WTC11 (cell line): ENCODE measurements around the gene OGFOD3. TPM values are rescaled to one million over a fixed set of nuclear protein-coding genes. Genes with fewer than 3 reads are reported as not detected.

Source experiments
- ATAC-seq: fragments of 200-7000 bp; cut with Tn5 transposase; 2 replicates; pipeline ENCODE4 v1.10.0; 2021; ENCODE audit warnings: mild to moderate bottlenecking, moderate library complexity
- CTCF ChIA-PET: fragments of 300-600 bp; sonication (Branson Sonifier 250); formaldehyde crosslinking; loops from one replicate; lab custom pipeline; 2021; ENCODE audit warnings: antibody characterized with exemption; lab: Charles Lee
- POLR2A ChIA-PET: fragments of 350-600 bp; sonication (Branson Sonifier 250); formaldehyde crosslinking; loops from one replicate; lab custom pipeline; 2021; ENCODE audit warnings: antibody characterized with exemption; lab: Charles Lee
- DNase-seq: peaks from one replicate; pipeline ENCODE4 v3.0.0; 2021; ENCODE audit warnings: low spot score
- H3K27ac Mint-ChIP-seq: 2 replicates; pipeline ENCODE4 v1.8.0; 2021; ENCODE audit warnings: mixed read lengths
- H3K27me3 Mint-ChIP-seq: 2 replicates; pipeline ENCODE4 v1.8.0; 2021; ENCODE audit warnings: low read depth, mild to moderate bottlenecking, moderate library complexity, mixed read lengths
- H3K36me3 Mint-ChIP-seq: 2 replicates; pipeline ENCODE4 v1.8.0; 2021; ENCODE audit warnings: mixed read lengths
- H3K4me1 Mint-ChIP-seq: 2 replicates; pipeline ENCODE4 v1.8.0; 2022; ENCODE audit warnings: mixed read lengths
- H3K4me3 Mint-ChIP-seq: 2 replicates; pipeline ENCODE4 v1.8.0; 2021; ENCODE audit warnings: mild to moderate bottlenecking, moderate library complexity, mixed read lengths
- H3K9me3 Mint-ChIP-seq: 2 replicates; pipeline ENCODE4 v1.8.0; 2021; ENCODE audit warnings: mixed read lengths
- ATF1 ChIP-seq: sonication (generic); formaldehyde crosslinking; IDR thresholded peaks from 2 replicates; pipeline ENCODE4 v1.8.1; 2023; ENCODE audit warnings: mild to moderate bottlenecking, moderate library complexity, missing genetic modification reagents
- EMX1 ChIP-seq: fragments of 250-450 bp; sonication (Bioruptor Pico); IDR thresholded peaks from 2 replicates; pipeline ENCODE4 v1.8.0; 2021; ENCODE audit warnings: mild to moderate bottlenecking
- ESRRA ChIP-seq: sonication (generic); formaldehyde crosslinking; IDR thresholded peaks from 2 replicates; pipeline ENCODE4 v1.8.1; 2022; ENCODE audit warnings: mild to moderate bottlenecking, missing genetic modification reagents, borderline replicate concordance
- FOXP4 ChIP-seq: sonication (generic); formaldehyde crosslinking; IDR thresholded peaks from 2 replicates; pipeline ENCODE4 v1.8.0; 2022; ENCODE audit warnings: mild to moderate bottlenecking, missing genetic modification reagents
- HMGXB4 ChIP-seq: sonication (generic); formaldehyde crosslinking; IDR thresholded peaks from 2 replicates; pipeline ENCODE4 v1.8.1; 2023; ENCODE audit warnings: mild to moderate bottlenecking, moderate library complexity, missing genetic modification reagents
- KAT7 ChIP-seq: sonication (generic); formaldehyde crosslinking; IDR thresholded peaks from 2 replicates; pipeline ENCODE4 v1.8.1; 2023; ENCODE audit warnings: missing genetic modification reagents, mild to moderate bottlenecking, borderline replicate concordance
- NFATC4 ChIP-seq: fragments of 250-450 bp; sonication (Bioruptor Pico); IDR thresholded peaks from 2 replicates; pipeline ENCODE4 v1.9.0; 2021; ENCODE audit warnings: mild to moderate bottlenecking
- PREB ChIP-seq: sonication (generic); formaldehyde crosslinking; IDR thresholded peaks from 2 replicates; pipeline ENCODE4 v1.8.1; 2022; ENCODE audit warnings: mild to moderate bottlenecking, missing genetic modification reagents, moderate library complexity, borderline replicate concordance
- PRRX2 ChIP-seq: fragments of 250-450 bp; sonication (Bioruptor Pico); IDR thresholded peaks from 2 replicates; pipeline ENCODE4 v1.8.0; 2021; ENCODE audit warnings: mild to moderate bottlenecking
- SP1 ChIP-seq: sonication (generic); formaldehyde crosslinking; conservative IDR thresholded peaks from 2 replicates; pipeline ENCODE4 v1.8.1; 2022; ENCODE audit warnings: missing genetic modification reagents
- ZBTB43 ChIP-seq: sonication (generic); formaldehyde crosslinking; IDR thresholded peaks from 2 replicates; pipeline ENCODE4 v1.8.1; 2023; ENCODE audit warnings: mild to moderate bottlenecking, missing genetic modification reagents
- ZNF232 ChIP-seq: sonication (generic); formaldehyde crosslinking; IDR thresholded peaks from 2 replicates; pipeline ENCODE4 v1.8.0; 2022; ENCODE audit warnings: mild to moderate bottlenecking, missing genetic modification reagents
- ZNF263 ChIP-seq: sonication (generic); formaldehyde crosslinking; IDR thresholded peaks from 2 replicates; pipeline ENCODE4 v1.8.1; 2022; ENCODE audit warnings: low read depth, mild to moderate bottlenecking, moderate library complexity, missing genetic modification reagents
- ZNF423 ChIP-seq: fragments of 250-450 bp; sonication (Bioruptor Pico); IDR thresholded peaks from 2 replicates; pipeline ENCODE4 v2.1.2; 2022; ENCODE audit warnings: mild to moderate bottlenecking, moderate library complexity
- ZNF512 ChIP-seq: sonication (generic); formaldehyde crosslinking; IDR thresholded peaks from 2 replicates; pipeline ENCODE4 v1.8.1; 2022; ENCODE audit warnings: missing genetic modification reagents, borderline replicate concordance
- ZNF671 ChIP-seq: fragments of 250-450 bp; sonication (Bioruptor Pico); IDR thresholded peaks from 2 replicates; pipeline ENCODE4 v1.8.0; 2021; ENCODE audit warnings: mild to moderate bottlenecking
- total RNA-seq: library from RNA; stranded (reverse); gene quantifications from 3 replicates; pipeline ENCODE4 v1.2.3, GENCODE V29; 2021
- TF ChIP-seq, protein P1 (sequence below): sonication (generic); formaldehyde crosslinking; IDR thresholded peaks from 2 replicates; pipeline ENCODE4 v1.8.1; 2022; ENCODE audit warnings: low read depth, missing genetic modification reagents, borderline replicate concordance
- TF ChIP-seq, protein P2 (sequence below): sonication (generic); formaldehyde crosslinking; IDR thresholded peaks from 2 replicates; pipeline ENCODE4 v1.8.0; 2022; ENCODE audit warnings: mild to moderate bottlenecking, missing genetic modification reagents
- TF ChIP-seq, protein P3 (sequence below): sonication (generic); formaldehyde crosslinking; conservative IDR thresholded peaks from 2 replicates; pipeline ENCODE4 v1.8.1; 2023; ENCODE audit warnings: mild to moderate bottlenecking, low read depth, missing genetic modification reagents, moderate library complexity

OGFOD3 gene
- total RNA-seq, 1 experiment from 2014 or later: 20.4 TPM

- TF ChIP-seq ZNF512 (CRISPR knock-in tag) (no peak), SP1 (CRISPR knock-in tag) (no peak), HMGXB4 (CRISPR knock-in tag) (no peak), KAT7 (CRISPR knock-in tag) (no peak)
- TF ChIP-seq, protein P1, sequence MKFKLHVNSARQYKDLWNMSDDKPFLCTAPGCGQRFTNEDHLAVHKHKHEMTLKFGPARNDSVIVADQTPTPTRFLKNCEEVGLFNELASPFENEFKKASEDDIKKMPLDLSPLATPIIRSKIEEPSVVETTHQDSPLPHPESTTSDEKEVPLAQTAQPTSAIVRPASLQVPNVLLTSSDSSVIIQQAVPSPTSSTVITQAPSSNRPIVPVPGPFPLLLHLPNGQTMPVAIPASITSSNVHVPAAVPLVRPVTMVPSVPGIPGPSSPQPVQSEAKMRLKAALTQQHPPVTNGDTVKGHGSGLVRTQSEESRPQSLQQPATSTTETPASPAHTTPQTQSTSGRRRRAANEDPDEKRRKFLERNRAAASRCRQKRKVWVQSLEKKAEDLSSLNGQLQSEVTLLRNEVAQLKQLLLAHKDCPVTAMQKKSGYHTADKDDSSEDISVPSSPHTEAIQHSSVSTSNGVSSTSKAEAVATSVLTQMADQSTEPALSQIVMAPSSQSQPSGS: no peak
These were observed 20.9 kb upstream of the OGFOD3 start (continued) for GRCh38 chr17:82439194-82439828.

- POLR2A ChIA-PET: no interaction called here
- Mint-ChIP-seq H3K36me3 (peaks cover 4% of the 10 kb centered on the region; the same call in 1 of the 2 replicates), H3K4me1 (peaks cover 13% of the 10 kb centered on the region), H3K27me3 (no peaks in the 10 kb centered on the region), H3K9me3 (no peaks in the 10 kb centered on the region), H3K27ac (no peak overlapping the region), H3K4me3 (no peak overlapping the region)
- DNase-seq: no peak
- TF ChIP-seq ZBTB43 (CRISPR knock-in tag): no peak
- no peak for TF ChIP-seq ZNF232 (CRISPR knock-in tag)
- TF ChIP-seq PREB (CRISPR knock-in tag): no peak
- no peak for TF ChIP-seq ZNF263 (CRISPR knock-in tag)
- TF ChIP-seq FOXP4 (CRISPR knock-in tag): no peak
- no peak for TF ChIP-seq ATF1 (CRISPR knock-in tag)
- no peak for TF ChIP-seq NFATC4 (CRISPR knock-in tag)
- no peak for TF ChIP-seq EMX1 (CRISPR knock-in tag)
- no peak for TF ChIP-seq ZNF423 (CRISPR knock-in tag)
- TF ChIP-seq, protein P2, sequence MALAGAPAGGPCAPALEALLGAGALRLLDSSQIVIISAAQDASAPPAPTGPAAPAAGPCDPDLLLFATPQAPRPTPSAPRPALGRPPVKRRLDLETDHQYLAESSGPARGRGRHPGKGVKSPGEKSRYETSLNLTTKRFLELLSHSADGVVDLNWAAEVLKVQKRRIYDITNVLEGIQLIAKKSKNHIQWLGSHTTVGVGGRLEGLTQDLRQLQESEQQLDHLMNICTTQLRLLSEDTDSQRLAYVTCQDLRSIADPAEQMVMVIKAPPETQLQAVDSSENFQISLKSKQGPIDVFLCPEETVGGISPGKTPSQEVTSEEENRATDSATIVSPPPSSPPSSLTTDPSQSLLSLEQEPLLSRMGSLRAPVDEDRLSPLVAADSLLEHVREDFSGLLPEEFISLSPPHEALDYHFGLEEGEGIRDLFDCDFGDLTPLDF (CRISPR knock-in tag): no peak
- no peak for TF ChIP-seq ZNF671
- no peak for TF ChIP-seq PRRX2
- TF ChIP-seq, protein P3, sequence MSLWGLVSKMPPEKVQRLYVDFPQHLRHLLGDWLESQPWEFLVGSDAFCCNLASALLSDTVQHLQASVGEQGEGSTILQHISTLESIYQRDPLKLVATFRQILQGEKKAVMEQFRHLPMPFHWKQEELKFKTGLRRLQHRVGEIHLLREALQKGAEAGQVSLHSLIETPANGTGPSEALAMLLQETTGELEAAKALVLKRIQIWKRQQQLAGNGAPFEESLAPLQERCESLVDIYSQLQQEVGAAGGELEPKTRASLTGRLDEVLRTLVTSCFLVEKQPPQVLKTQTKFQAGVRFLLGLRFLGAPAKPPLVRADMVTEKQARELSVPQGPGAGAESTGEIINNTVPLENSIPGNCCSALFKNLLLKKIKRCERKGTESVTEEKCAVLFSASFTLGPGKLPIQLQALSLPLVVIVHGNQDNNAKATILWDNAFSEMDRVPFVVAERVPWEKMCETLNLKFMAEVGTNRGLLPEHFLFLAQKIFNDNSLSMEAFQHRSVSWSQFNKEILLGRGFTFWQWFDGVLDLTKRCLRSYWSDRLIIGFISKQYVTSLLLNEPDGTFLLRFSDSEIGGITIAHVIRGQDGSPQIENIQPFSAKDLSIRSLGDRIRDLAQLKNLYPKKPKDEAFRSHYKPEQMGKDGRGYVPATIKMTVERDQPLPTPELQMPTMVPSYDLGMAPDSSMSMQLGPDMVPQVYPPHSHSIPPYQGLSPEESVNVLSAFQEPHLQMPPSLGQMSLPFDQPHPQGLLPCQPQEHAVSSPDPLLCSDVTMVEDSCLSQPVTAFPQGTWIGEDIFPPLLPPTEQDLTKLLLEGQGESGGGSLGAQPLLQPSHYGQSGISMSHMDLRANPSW (CRISPR knock-in tag): no peak
- no peak for TF ChIP-seq ESRRA (CRISPR knock-in tag)
- no peak for ATAC-seq
- CTCF ChIA-PET: interaction anchor here (0.6 to 1.4 kb wide), 2 partner anchors 14 kb away, joined by 3 to 4 read pairs; no protein-coding TSS in a partner anchor
These were observed 20.2 kb upstream of the OGFOD3 start for GRCh38 chr17:82438401-82439193.
